ENCODE results near the gene DHX34. TPM values are rescaled to one million over a fixed set of nuclear protein-coding genes. Genes with fewer than 3 reads are reported as not detected.

Gene DHX34
- total and polyA plus RNA-seq, 2 experiments from 2014 or later: 7.7 to 11.0 TPM

DNA sequence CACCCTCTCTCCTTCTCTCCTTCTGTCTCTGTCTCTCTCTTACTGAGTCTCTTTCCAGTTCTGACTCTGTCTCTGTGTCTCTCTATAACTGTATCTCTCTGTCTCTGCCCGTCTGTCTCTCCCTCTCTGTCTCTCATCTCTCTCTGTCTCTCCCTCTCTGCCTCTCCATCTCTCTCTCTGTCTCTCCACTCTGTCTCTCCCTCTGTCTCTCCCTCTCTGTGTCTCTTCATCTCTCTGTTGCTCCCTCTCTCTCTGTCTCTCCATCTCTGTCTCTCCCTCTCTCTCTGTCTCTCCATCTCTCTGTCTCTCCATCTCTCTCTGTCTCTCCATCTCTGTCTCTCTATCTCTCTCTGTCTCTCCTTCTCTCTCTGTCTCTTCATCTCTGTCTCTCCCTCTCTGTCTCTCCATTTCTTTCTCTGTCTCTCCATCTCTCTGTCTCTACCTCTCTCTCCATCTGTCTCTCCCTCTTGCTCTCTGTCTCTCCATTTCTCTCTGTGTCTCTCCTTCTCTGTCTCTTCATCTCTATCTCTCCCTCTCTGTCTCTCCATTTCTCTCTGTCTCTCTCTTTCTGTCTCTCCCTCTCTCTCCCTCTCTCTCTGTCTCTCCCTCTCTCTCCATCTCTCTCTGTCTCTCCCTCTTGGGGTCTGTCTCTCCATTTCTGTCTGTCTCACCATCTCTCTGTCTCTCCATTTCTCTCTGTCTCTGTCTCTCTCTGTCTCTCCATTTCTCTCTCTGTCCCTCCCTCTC is 73.5 kb downstream of the DHX34 start:
- TF ChIP-seq EZH2 (IDR thresholded peaks at IDR 0.05; ENCODE audit: insufficient read depth, poor library complexity, severe bottlenecking): no peak
- in situ Hi-C loops (cut with MboI): no loop called here
- peaks cover 6% of the 10 kb centered on the region; the same call in 1 of the 2 replicates for H3K4me1 ChIP-seq (ENCODE audit: insufficient read depth)
- peaks cover 40% of the 10 kb centered on the region for H3K27me3 ChIP-seq (replicated peaks; ENCODE audit: insufficient read depth)
- H3K4me3 ChIP-seq: 0 out of 2 replicates have a peak overlapping the region, but pooled peaks have one; percentile 19
- 7 to 43% methylated on average over 1 of the region's 1 CpG for WGBS, 2 experiments (ENCODE audit: low coverage in 1 of 2, low lambda C conversion rate in 2 of 2, missing lambda C conversion rate in 2 of 2)
- H3K27ac ChIP-seq: no peak overlapping the region
- no peak for DNase-seq
- 0 out of 2 replicates have a peak, but pooled peaks cover 6% of the 10 kb centered on the region for H3K79me2 ChIP-seq (ENCODE audit: insufficient read depth)
- no peak overlapping the region for H3K4me2 ChIP-seq (ENCODE audit: unreplicated experiment)
- no peaks in the 10 kb centered on the region for H3K9me3 ChIP-seq (ENCODE audit: low read depth)
- H2AFZ ChIP-seq: no peak overlapping the region
- H3K9ac ChIP-seq: no peak overlapping the region
- H3K36me3 ChIP-seq (ENCODE audit: low read depth): no peaks in the 10 kb centered on the region
- no peaks in the 10 kb centered on the region for H3K9me2 ChIP-seq (ENCODE audit: insufficient read depth)
- H3F3A ChIP-seq (ENCODE audit: insufficient read depth): peaks cover under 1% of the 10 kb centered on the region; the same call in 1 of the 2 replicates
- H4K20me1 ChIP-seq (ENCODE audit: insufficient read depth): no peaks in the 10 kb centered on the region

DNA sequence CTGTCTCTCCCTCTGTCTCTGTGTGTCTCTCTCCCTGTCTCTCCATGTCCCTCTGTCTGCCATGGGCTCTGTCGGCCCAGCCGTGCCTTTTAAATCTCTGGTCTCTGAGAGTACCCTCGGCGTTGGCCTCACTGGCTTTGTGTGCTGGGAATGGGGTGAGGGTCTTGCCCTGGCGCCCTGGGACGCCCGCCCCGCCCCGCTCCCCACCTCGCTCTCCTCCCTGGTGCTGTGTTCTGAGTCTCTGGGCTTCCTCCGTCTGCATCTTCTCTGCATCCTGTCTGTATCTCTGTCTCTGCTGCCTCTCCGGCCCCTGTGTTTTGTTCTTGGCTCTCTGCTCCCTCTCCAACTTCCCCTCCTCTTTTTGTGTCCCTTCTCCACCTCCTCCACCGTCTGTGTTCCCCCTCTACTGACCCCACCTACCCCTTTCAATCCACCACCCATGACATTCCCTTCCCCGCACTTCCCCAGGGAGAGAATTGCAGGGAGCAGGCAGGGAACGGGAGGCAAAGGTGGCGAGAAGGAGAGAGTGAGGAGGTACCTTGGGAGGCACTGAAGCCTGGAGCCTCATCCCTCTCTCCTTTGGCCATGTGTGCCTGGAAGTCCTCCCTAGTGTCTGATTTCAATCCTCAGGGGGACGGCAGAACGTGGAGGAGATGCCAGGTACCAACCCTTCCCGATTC is 74.2 kb downstream of the DHX34 start:
- 0 out of 2 replicates have a peak, but pooled peaks cover 4% of the 10 kb centered on the region for H3K79me2 ChIP-seq (ENCODE audit: insufficient read depth)
- H3F3A ChIP-seq (ENCODE audit: insufficient read depth): peaks cover 4% of the 10 kb centered on the region
- H3K9ac ChIP-seq: no peak overlapping the region
- WGBS, 2 experiments (ENCODE audit: low coverage in 1 of 2, low lambda C conversion rate in 2 of 2, missing lambda C conversion rate in 2 of 2): 9 to 10% methylated on average over 11 to 19 of the region's 19 CpGs
- no peak overlapping the region for H3K4me2 ChIP-seq (ENCODE audit: unreplicated experiment)
- H3K9me2 ChIP-seq (ENCODE audit: insufficient read depth): no peaks in the 10 kb centered on the region
- no peak overlapping the region for H3K4me3 ChIP-seq
- H3K9me3 ChIP-seq (ENCODE audit: low read depth): no peaks in the 10 kb centered on the region
- in situ Hi-C loops (cut with MboI): no loop called here
- no peak overlapping the region for H3K27ac ChIP-seq
- no peak for DNase-seq
- peaks cover 40% of the 10 kb centered on the region for H3K27me3 ChIP-seq (replicated peaks; ENCODE audit: insufficient read depth)
- H2AFZ ChIP-seq: no peak overlapping the region
- H3K36me3 ChIP-seq (ENCODE audit: low read depth): no peaks in the 10 kb centered on the region
- no peak for TF ChIP-seq EZH2 (IDR thresholded peaks at IDR 0.05; ENCODE audit: insufficient read depth, poor library complexity, severe bottlenecking)
- TF ChIP-seq EZH2phosphoT487 (IDR thresholded peaks at IDR 0.05; ENCODE audit: insufficient read depth, low read depth): peak; percentile 44; the same call in 1 of the 2 replicates
- peaks cover 10% of the 10 kb centered on the region; the same call in 1 of the 2 replicates for H3K4me1 ChIP-seq (ENCODE audit: insufficient read depth)
- no peaks in the 10 kb centered on the region for H4K20me1 ChIP-seq (ENCODE audit: insufficient read depth)

DNA sequence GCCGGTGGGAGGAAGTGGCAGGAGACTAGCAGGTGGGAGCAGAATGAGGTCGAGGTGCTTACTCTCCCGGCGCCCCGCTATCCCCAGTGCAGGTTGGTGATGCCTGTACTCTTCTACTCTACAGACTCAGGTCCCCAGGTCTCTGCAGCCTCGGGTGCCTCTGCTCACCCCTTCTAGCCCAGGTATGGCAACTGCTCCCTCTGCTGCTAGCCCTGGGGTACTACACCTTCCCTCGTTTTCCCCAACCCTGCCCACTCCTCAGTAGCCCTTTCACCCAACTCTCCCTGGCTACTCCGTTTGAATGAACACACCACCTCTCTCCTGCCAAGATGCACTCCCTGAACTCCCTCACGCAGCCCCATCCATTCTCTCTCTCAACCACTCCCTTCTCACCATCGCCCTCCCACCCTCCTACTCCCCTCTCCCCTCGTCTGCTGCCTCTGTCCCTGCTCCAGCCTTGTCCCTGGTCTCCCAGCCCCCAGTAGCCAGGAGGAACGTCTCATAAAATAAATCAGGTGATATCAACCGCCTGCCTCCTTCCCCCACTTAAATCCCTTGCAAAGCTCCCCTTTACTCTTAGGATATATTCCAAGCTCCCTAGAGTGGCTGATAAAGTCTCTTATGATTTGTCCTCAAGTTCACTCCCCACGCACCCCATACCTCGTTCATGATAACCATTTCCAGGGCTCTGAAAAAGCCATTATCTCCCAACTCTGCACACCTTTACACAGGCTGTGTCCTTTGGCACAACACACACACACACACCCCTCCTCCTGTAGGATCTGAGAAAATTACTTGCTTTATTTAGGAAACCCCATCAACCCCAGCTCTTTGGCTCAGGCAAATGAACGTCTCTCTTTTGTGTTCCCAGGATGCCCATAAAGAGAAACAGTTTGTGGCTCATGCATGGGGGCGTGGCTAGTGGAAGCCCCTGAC is 78.4 kb downstream of the DHX34 start:
- H3K79me2 ChIP-seq (ENCODE audit: insufficient read depth): no peaks in the 10 kb centered on the region
- H3F3A ChIP-seq (ENCODE audit: insufficient read depth): peaks cover 8% of the 10 kb centered on the region
- no peaks in the 10 kb centered on the region for H3K9me3 ChIP-seq (ENCODE audit: low read depth)
- H3K27ac ChIP-seq: peak overlapping the region; percentile 54
- no peak for TF ChIP-seq EZH2 (IDR thresholded peaks at IDR 0.05; ENCODE audit: insufficient read depth, poor library complexity, severe bottlenecking)
- no peak for TF ChIP-seq EZH2phosphoT487 (IDR thresholded peaks at IDR 0.05; ENCODE audit: insufficient read depth, low read depth)
- H3K36me3 ChIP-seq (ENCODE audit: low read depth): no peaks in the 10 kb centered on the region
- in situ Hi-C loops (cut with MboI): no loop called here
- peaks cover 15% of the 10 kb centered on the region for H3K27me3 ChIP-seq (replicated peaks; ENCODE audit: insufficient read depth)
- 7 to 9% methylated on average over 17 of the region's 17 CpGs for WGBS, 2 experiments (ENCODE audit: low coverage in 1 of 2, low lambda C conversion rate in 2 of 2, missing lambda C conversion rate in 2 of 2)
- H3K9ac ChIP-seq: peak overlapping the region; percentile 27; the same call in 1 of the 2 replicates
- H4K20me1 ChIP-seq (ENCODE audit: insufficient read depth): no peaks in the 10 kb centered on the region
- peak overlapping the region; percentile 89 for H3K4me2 ChIP-seq (ENCODE audit: unreplicated experiment)
- H3K4me3 ChIP-seq: peak overlapping the region; percentile 63
- peak overlapping the region; percentile 66 for H2AFZ ChIP-seq
- peaks cover 7% of the 10 kb centered on the region; the same call in 1 of the 2 replicates for H3K4me1 ChIP-seq (ENCODE audit: insufficient read depth)
- H3K9me2 ChIP-seq (ENCODE audit: insufficient read depth): no peaks in the 10 kb centered on the region
- peak; percentile 61 for DNase-seq
